ENCODE results near the gene METRNL.
"Not testable (repeated sequence)": the region's sequence is repeated elsewhere in the genome, so short reads cannot be mapped to it uniquely, and the experiment has no call there.

Gene METRNL

DNA sequence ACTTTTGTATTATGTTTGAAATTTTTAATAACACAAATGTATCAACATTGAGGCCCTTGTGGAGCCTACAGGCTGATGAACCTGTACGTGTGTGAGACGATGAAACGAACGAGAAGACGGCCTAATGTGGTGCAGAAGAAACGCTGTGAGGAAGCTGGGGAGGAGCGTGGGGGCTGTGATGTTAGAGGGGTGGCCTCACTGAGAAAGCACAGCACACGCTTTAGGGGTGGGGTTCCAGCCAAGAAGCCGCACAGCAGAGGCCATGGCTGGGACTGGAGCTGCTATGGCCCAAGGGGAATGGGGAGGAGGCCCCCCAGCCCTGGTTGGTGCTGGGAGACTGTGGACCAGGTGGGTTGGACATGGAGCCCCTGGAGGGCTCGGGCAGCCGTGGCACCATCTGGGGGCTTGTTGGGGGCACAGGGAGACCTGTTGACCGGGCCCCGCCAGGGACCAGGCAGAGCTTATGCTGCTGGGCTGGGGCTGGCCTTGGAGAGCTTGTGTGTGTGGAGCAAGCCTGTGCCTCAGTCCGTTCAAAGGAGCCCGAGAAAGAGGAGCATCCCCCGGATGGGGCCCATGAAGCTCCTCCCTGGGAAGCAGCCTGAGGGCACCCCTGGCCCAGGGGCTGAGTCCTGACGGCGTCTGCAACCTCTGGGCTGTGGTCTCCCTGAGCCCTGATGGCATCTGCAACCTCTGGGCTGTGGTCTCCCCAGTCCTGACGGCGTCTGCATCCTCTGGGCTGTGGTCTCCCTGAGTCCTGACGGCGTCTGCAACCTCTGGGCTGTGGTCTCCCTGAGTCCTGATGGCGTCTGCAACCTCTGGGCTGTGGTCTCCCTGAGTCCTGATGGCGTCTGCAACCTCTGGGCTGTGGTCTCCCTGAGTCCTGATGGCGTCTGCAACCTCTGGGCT, 44.7 kb downstream of the METRNL start:
- no peak for DNase-seq (ENCODE audit: low spot score)

DNA sequence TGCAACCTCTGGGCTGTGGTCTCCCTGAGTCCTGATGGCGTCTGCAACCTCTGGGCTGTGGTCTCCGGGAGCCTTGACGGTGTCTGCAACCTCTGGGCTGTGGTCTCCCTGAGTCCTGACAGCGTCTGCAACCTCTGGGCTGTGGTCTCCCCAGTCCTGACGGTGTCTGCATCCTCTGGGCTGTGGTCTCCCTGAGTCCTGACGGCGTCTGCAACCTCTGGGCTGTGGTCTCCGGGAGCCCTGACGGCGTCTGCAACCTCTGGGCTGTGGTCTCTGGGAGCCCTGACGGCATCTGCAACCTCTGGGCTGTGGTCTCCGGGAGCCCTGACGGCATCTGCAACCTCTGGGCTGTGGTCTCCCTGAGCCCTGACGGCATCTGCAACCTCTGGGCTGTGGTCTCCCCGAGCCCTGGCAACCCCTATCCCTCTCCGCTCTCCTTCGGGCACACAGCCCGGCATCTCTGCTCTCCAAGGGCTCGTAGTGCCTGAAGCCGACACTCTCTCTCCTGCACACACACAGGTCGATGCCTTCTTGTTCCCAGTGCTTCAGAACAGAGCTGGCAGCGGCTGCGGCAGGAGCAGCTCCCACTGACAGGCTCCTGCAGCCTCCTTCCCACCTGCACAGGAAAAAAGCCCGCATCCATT, 45.6 kb downstream of the METRNL start:
- no peak for DNase-seq (ENCODE audit: low spot score)

DNA sequence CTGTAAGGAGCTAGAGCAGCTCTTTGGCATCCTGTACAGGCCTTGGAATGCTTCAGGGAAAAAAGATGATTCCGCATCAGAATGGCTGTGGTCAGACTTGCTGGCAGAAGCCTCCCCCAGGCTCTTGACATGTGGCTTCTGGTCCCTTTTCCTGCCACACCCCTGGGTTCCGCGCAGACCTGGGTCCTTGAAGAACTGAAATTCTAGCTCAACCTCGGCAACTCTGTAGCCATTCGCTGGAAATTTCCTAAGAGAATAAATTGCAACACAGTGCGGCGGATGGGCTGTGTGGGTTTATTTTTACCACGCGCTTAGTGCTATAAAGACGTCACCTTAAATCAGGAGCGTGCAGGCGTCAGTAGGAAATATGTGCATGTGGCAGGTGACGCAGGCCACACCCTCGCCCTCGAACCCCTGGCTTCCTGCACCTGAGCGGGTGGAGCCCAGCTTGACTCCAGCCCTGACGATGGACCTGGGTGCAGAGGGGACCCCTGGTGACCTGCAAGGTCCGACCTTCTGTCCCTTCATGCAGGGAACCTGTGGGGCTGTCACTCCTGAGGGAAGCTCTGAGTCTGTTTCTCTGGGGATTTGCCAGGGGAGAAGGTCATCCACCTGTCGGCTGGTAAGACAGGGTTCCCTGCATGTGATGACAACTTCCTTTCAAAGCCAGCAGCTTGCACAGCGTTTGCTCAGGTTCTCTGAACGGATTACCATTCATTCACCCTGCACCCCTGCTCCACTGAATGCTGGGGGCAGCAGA, 46.3 kb downstream of the METRNL start:
- DNase-seq (ENCODE audit: low spot score) = peak; percentile 2

DNA sequence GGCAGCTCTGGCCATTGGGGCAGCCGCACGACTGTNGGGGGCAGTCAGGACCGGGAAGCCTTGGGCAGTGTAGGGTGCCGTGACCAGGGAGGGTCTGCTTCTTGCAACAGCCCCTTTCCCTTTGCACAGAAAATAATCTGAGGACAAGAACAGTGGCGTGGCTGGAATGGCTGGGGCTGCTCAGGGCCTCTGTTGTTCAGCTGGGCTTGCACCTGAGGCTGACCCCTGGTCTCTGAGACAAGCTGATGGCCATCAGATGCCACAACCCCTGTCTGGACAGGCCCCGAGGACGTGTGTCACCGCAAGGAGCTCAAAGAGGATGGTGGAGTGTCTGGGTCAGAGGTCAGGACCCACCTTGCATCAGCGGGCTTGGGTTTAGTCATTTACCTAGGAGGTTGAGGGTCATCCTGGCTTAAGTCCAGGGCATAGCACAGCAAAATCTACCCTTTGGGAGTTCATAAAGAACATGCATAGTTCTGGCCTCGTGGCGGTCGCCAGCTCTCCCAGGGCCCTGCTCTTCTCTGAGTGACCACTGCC, 46.9 kb downstream of the METRNL start:
- DNase-seq (ENCODE audit: low spot score) = no peak

DNA sequence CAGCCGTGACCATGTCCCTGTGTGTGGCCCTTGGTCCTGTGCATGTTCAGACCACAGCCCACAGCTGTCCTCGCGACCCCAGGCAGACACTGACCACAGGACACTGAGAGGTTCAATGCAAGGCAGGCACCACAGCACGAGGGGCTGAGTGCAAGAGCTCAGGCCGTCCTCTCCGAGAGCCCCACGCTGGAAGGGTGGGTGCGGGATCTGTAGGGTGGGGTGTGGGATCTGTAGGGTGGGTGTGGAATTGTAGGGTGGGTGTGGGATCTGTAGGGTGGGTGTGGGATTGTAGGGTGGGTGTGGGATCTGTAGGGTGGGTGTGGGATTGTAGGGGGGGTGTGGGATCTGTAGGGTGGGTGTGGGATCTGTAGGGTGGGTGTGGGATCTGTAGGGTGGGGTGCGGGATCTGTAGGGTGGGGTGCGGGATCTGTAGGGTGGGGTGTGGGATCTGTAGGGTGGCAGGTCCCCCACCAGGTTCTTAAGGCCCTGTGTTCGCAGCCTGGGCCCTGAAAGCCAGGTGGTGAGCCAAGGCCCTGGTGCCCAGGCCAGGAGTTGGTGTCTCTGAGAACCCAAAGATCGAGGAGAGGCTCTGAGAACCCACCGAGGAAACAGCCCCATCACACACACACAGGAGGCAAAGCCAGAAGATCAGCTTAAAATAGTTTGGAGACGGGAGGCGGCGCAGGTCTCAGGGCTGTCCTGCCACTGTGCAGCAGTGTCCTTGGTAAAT, 48.2 kb downstream of the METRNL start:
- DNase-seq (ENCODE audit: low spot score) = no peak

DNA sequence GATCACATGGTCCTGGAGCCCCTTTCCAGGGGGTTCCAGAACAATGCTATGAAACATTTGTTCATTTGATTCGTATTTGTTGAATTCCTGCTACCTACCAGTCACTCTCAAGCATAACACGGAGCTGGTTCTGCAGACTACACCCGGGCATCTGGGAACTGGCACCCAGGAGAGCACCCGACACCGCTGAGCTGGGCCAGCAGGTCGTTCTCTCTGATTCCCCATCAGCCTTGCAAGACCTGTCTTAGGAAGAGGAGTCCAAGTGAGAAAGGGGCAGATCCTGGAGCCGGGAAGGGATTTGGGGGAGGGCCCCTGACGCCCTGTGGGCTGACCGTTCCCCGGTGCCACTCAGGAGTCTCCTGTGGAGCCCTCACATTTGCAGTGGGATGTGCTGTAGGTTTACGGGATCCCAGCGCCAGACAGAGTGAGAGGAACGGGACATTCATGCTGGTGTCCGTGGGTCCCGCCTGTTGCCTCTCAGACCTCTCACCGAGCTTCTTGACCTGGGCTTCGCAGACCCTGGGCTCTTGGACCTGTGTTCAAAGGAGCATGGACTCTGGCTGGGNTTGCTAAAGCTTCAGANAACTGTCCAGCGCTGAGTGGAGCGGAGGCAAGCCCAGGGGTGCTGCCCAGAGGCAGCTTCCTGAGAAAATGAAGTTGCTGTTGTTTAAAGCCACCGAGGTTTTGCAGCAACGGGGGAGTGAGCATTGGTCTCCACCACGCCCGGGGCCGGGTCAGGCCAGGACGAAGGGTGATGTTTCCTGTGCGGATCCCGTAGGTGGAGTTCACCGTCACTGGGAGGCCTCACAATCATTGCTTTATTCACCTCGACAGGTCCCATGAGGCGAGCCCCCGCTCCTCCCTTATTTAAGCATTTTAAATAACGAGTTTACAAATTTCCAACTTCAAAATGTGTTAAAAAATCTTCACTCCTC, 49.2 kb downstream of the METRNL start:
- no peak for DNase-seq (ENCODE audit: low spot score)

DNA sequence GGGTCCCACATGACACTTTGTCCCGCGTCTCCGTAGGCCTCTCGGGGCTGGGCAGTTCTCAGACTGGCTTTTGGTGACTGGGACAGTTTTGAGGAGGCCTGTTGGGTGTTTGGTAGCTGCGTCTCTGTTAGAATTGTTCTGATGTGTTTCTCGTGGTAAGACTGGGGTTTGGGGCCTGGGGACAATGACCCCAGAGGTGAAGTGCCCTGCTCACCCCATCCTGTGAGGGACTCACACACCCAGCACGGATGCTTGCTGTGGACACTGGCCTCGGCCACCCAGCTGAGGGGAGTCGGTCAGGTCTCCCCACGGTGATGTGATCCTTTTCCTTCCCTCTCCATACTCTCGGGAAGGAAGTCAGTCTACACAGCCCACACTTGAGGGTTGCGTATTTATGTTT, 50.3 kb downstream of the METRNL start:
- no peak for DNase-seq (ENCODE audit: low spot score)

DNA sequence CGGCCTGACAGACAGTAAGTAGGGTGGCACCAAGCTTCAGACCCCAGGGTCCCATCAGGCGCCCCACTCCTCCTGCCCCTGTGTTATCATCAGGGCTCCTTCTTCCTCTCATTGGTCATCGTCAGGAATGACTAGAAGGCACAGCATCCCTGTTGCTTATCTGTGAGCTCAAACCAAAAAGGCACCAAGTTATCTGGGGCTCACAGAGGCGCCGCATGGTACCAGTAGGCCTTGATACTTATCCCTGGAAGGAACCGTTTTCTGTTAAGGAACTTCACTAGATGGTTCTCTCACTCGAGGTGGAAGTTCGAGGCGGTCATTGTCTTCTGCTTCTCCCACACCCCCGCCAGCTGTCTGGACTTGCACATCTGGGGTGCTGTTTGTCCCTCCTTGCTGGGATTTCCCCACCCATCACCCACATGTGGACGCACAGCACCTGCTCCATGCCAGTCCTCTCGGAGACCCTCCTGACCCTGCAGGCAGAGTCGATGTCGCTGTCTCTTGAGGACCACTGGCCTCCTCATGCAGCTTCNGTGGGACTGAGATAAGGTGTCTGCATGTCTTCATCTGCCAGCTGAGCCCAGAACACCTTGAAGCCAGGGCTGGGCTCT, 52.1 kb downstream of the METRNL start:
- DNase-seq (ENCODE audit: low spot score) = no peak

DNA sequence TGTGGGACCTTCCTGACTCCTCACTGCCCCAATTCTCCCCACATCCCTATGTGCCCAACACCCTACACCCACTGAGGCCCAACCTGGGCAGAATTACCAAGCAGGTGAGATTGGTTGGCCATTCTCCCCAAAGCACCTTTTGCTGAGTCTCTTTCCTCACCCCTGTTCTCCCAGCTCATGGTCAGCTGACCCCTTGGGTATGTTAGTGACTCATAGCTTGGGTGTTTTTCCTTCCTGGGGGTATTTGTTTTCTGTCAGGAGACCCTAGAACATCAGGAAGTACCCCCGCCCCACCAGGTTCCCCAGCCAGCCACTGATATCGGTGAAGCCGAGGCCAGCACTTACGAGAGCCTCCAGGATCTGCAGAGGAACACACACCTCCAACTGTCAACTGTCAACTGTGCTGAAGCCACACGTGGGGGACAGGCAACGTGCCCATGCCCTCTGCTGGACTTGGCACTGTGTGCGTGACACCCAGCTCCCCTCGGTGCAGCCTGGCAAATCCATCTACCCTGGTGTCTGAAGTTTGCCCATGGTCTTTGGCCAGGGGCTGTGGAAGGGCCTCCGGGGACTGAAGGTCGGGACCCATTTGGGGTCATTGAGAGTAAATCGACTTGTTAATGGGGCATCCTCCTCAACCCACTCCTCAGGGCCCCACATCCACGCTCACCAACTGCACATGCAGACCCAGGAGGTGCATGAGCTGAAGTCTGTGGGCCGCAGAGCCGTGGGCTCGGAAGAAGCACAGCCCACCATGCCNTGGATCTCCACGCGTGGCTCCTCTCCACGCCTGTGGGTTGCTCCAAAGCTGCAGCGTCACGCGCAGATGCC, 53.1 kb downstream of the METRNL start:
- no peak for DNase-seq (ENCODE audit: low spot score)

DNA sequence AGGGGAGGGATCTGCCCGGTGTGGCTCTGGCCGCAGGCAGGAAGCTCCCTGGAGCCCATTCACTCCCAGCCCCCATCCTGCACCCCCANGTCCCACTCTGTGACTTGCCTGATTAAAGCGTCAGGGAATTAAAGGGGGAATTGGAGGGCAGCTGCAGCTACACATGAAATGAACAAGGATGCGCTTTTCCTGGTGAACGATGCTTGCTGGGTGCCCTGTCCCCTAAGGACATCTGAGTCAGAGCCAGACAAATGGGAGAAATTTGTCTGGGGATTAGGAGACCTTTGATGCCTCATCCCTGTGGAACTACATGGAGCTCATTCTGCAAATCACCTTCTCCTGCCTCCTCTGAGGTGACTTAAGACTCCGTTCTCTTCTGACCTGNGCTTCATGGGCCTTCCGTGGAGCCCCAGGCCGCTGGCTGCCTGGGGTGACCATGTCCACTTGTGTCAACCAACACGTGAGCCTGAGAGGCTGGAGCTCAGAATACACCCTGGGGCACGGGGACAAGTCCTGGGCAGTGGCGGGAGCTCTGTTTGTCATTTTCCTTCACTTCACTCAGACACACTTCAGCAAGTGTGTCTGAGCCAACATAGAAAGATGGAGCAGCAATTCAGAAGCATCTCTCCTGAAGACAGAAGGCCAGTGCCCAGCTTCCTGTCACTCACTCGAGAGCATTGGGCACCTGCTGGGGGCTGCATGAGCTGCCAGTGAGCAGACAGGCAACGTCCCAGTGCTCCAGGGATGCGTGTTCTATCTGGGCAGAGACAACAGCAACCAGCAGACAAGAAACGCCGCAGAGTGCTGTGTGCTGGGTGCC, 54.1 kb downstream of the METRNL start:
- DNase-seq (ENCODE audit: low spot score) = no peak

DNA sequence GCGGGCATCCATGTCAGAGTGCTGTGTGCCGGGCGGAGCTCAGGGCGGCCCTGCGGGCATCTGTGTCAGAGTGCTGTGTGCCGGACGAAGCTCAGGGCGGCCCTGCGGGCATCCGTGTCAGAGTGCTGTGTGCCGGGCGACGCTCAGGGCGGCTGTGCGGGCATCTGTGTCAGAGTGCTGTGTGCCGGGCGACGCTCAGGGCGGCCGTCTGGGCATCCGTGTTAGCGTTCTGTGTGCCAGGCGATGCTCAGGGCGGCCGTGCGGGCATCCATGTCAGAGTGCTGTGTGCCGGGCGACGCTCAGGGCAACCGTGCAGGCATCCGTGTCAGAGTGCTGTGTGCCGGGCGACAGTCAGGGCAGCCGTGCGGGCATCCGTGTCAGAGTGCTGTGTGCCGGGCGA, 55.0 kb downstream of the METRNL start:
- DNase-seq (ENCODE audit: low spot score) = not testable (repeated sequence)

DNA sequence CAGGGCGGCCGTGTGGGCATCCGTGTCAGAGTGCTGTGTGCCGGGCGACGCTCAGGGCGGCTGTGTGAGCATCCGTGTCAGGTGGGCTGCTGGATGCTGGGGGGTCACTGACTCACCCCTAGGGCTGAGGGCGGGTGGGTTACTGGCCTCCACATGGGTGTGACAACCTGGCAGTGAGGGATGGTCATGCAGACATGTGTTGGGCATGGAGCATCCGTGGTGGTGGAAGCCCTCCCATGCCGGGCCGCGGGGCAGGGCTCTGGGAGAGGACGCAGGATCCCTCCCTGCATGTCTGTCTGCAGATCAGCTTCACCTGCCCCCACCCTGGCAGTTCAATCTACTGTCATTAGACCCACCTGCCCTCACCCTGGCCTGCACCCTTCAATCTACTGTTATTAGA, 56.3 kb downstream of the METRNL start:
- DNase-seq (ENCODE audit: low spot score) = no peak

DNA sequence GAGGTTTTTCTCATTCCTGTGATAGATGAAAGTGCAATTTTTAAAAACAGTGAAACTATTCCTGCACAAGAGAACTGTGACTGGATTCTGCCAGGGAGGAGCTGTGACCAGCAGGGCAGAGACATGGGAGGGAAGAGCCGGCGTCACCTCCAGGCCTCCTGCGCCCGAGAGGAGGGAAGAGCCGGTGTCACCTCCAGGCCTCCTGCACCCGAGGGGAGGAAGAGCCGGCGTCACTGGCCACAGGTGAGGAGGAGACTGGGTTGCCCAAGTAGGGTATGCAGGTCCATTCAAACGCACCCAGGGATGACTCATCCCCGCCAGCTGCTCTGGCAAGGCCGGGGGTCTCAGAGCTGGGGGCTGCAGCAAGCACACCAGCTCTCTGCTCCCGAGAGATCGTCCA, 56.7 kb downstream of the METRNL start:
- no peak for DNase-seq (ENCODE audit: low spot score)

DNA sequence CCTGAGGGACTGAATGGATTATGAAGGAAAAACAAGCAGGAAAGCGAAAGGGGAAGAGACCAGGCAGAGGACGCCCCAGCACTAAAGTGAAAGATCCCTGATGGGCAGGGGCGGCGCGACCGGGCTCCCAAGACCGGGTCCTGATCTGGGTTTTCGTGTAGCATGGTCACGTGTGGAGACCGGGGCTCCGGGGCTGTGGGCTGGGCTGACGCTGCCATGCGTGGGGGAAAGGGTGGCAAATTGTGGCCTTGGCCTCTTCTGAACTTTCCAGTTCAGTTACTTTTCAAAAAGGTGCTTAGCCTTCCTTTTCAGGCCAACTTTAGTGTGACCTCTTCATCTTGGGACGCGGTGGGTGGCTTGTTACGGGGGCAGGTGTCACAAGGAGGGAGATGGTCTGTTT, 57.5 kb downstream of the METRNL start:
- no peak for DNase-seq (ENCODE audit: low spot score)

DNA sequence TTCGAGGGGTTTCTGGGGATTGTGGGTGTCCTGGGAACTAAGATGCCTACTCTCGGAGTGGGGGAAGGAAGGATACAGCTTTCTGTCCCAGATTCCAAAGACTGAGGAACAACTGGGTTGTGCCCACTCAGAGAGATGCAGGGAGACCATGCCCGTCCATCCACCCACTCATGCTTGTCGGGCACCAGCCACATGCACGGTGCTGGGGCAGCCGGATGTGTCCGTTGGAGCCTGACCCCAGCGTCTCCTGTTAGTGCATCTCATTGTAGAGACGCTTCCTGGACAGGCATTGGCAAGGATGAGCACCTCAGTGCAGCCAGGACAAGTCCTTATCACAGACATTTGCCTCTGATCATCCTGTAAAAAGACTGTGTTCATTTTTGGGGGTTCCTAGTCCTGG, 58.1 kb downstream of the METRNL start:
- no peak for DNase-seq (ENCODE audit: low spot score)

DNA sequence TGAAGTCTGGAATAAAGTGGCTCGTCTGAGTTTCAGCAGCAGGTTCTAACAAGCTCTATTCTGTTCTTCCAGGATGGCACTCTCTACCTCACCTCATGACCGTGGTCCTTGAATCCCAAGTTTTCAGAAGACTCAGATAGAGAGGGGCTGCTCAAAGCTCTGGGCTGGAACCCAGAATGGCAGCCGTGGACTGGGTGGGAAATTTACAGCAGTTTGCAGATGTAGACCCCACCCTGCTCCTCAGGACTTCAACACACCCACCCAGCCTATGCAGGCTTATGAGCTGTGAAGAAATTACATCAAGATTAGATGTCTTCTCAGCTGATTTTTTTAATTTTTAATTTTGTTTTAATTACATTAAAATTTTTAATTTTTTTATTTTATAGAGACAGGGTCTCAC, 59.4 kb downstream of the METRNL start:
- no peak for DNase-seq (ENCODE audit: low spot score)

DNA sequence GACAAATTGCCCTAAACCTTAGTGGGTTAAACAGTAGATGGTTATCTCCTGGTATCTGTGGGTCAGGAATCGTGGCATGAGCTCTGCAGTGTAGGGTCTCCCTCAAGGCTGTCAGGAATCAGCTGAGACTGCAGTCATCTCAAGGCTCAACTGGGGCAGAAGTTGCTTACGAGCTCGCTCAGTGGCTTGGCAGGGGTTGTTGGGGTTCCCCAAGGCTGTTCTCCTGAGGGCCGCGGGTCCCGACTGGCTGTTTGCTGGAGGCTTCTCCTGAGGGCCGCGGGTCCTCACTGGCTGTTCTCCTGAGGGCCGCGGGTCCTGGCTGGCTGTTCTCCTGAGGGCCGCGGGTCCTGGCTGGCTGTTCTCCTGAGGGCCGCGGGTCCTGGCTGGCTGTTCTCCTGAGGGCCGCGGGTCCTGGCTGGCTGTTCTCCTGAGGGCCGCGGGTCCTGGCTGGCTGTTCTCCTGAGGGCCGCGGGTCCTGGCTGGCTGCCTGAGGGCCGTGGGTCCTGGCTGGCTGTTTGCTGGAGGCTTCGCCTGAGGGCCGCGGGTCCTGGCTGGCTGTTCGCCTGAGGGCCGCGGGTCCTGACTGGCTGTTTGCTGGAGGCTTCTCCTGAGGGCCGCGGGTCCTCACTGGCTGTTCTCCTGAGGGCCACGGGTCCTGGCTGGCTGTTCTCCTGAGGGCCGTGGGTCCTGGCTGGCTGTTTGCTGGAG, 60.3 kb downstream of the METRNL start:
- DNase-seq (ENCODE audit: low spot score) = not testable (repeated sequence)

DNA sequence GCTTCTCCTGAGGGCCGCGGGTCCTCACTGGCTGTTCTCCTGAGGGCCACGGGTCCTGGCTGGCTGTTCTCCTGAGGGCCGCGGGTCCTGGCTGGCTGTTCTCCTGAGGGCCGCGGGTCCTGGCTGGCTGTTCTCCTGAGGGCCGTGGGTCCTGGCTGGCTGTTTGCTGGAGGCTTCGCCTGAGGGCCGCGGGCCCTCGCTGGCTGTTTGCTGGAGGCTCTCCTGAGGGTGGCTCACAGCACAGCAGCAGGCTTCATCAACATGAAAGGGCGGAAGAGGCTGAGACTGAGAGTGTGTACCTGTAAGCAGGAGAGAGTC, 60.8 kb downstream of the METRNL start:
- not testable (repeated sequence) for DNase-seq (ENCODE audit: low spot score)

Data from pons (tissue), 1 donor.